GM18508 (cell line): Measurements from ENCODE around the gene LILRA5.
"Not testable (repeated sequence)": the region's sequence is repeated elsewhere in the genome, so short reads cannot be mapped to it uniquely, and the experiment has no call there.

Source experiments
- ATAC-seq: cut with Tn5 transposase; IDR thresholded peaks from one replicate; pipeline ENCODE4 v1.9.1; 2021; ENCODE audit warnings: moderate number of reproducible peaks; ENCODE audit not compliant: insufficient read depth, unreplicated experiment

LILRA5 gene

GRCh38 chr19:54335164-54335563, 22.2 kb upstream of the LILRA5 start:
- ATAC-seq, result no peak

GRCh38 chr19:54333586-54334298, 20.8 kb upstream of the LILRA5 start:
- no peak for ATAC-seq

- no peak for ATAC-seq
These were observed 19.2 kb upstream of the LILRA5 start for GRCh38 chr19:54332149-54332548.

GRCh38 chr19:54331626-54332025, 18.7 kb upstream of the LILRA5 start:
- ATAC-seq, result no peak

- ATAC-seq, result no peak
These were observed 16.7 kb upstream of the LILRA5 start for GRCh38 chr19:54329476-54330165.

GRCh38 chr19:54328781-54329180, 15.8 kb upstream of the LILRA5 start:
- ATAC-seq, result not testable (repeated sequence)

GRCh38 chr19:54325631-54326030, 12.7 kb upstream of the LILRA5 start:
- ATAC-seq, result no peak

GRCh38 chr19:54325194-54325621, 12.2 kb upstream of the LILRA5 start:
- ATAC-seq, result no peak

GRCh38 chr19:54324071-54324470, 11.1 kb upstream of the LILRA5 start:
- ATAC-seq, result no peak

- ATAC-seq, result not testable (repeated sequence)
These were observed 10.0 kb upstream of the LILRA5 start for GRCh38 chr19:54322934-54323333.

- ATAC-seq, result not testable (repeated sequence)
These were observed 9.3 kb upstream of the LILRA5 start for GRCh38 chr19:54322295-54322694.

GRCh38 chr19:54319892-54320670, 7.1 kb upstream of the LILRA5 start:
- ATAC-seq, result no peak

GRCh38 chr19:54319049-54319448, 6.1 kb upstream of the LILRA5 start:
- ATAC-seq, result no peak

GRCh38 chr19:54317965-54318240, 4.9 kb upstream of the LILRA5 start:
- no peak for ATAC-seq

- ATAC-seq, result no peak
These were observed 4.4 kb upstream of the LILRA5 start for GRCh38 chr19:54317108-54317964.

GRCh38 chr19:54316746-54317107, 3.8 kb upstream of the LILRA5 start:
- no peak for ATAC-seq

GRCh38 chr19:54315956-54316355, 3.0 kb upstream of the LILRA5 start:
- no peak for ATAC-seq

GRCh38 chr19:54312011-54312410, 955 bp downstream of the LILRA5 start:
- ATAC-seq, result no peak

- no peak for ATAC-seq
These were observed 1.5 kb downstream of the LILRA5 start for GRCh38 chr19:54311486-54311885.

GRCh38 chr19:54310543-54310942, 2.4 kb downstream of the LILRA5 start:
- no peak for ATAC-seq

GRCh38 chr19:54309811-54310210, 3.2 kb downstream of the LILRA5 start:
- ATAC-seq, result no peak
